ENCODE data around the gene RPH3AL. TPM values are rescaled to one million over a fixed set of nuclear protein-coding genes. Genes with fewer than 3 reads are reported as not detected.

RPH3AL gene
- total and polyA plus RNA-seq, 2 of the 8 experiments (the other 6 are each of a cell fraction or from before 2014, with no cell fraction given), result 5.6 to 5.8 TPM

DNA sequence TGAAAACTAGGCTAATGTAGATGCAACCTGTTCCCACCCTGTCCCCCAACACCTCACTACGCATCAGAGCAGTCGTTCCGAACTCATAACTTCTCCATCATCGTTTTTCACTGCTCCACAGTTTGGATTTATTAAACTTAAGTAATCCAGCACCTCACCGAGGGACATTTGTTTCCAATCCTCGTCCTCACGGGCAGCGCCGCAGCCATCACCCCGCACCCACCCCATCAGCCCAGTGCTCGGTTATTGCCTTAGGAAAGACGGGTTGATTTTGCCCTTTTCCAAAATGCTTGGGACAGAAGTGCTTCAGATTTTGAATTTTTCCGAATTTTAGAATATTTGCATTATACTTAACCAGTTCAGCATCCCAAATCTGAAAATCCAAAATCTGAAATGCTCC lies 100.2 kb downstream of the RPH3AL start (continued):
- TF ChIP-seq RFX5 (IDR thresholded peaks at IDR 0.05; ENCODE audit: borderline replicate concordance, low read depth, low read length) (no peak), GTF2F1 (IDR thresholded peaks at IDR 0.05; ENCODE audit: borderline replicate concordance, low read depth, low read length) (no peak), TAF1 (IDR thresholded peaks at IDR 0.05; ENCODE audit: low read depth, low read length) (no peak)
- TF ChIP-seq, protein P1, sequence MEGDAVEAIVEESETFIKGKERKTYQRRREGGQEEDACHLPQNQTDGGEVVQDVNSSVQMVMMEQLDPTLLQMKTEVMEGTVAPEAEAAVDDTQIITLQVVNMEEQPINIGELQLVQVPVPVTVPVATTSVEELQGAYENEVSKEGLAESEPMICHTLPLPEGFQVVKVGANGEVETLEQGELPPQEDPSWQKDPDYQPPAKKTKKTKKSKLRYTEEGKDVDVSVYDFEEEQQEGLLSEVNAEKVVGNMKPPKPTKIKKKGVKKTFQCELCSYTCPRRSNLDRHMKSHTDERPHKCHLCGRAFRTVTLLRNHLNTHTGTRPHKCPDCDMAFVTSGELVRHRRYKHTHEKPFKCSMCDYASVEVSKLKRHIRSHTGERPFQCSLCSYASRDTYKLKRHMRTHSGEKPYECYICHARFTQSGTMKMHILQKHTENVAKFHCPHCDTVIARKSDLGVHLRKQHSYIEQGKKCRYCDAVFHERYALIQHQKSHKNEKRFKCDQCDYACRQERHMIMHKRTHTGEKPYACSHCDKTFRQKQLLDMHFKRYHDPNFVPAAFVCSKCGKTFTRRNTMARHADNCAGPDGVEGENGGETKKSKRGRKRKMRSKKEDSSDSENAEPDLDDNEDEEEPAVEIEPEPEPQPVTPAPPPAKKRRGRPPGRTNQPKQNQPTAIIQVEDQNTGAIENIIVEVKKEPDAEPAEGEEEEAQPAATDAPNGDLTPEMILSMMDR (IDR thresholded peaks at IDR 0.05; ENCODE audit: control extremely low read depth in 1 of 3, insufficient read depth in 1 of 3, low read depth in 1 of 3, low read length in 3 of 3), result no peak

Data from H1 (cell line).